Globus pallidus (tissue), 1 donor: ENCODE measurements around the gene SNX33.

Experiments used
- DNase-seq: peaks from one replicate; pipeline ENCODE4 v3.0.0-alpha.2; 2015; ENCODE audit warnings: low spot score

SNX33 gene

DNA sequence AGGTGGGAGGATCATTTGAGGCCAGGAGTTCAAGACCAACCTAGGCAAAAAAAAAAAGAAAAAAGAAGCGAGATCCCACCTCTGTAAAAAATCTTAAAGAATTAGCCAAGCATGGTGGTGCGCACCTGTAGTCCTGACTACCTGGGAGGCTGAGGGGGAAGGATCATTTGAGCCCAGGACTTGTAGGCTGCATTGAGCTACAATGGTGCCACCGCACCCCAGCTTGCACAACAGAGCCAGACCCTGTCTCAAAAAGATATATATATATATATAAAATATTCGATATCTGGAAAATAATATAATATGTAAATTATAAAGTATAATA is 6.6 kb upstream of the SNX33 start:
- no peak for DNase-seq

DNA sequence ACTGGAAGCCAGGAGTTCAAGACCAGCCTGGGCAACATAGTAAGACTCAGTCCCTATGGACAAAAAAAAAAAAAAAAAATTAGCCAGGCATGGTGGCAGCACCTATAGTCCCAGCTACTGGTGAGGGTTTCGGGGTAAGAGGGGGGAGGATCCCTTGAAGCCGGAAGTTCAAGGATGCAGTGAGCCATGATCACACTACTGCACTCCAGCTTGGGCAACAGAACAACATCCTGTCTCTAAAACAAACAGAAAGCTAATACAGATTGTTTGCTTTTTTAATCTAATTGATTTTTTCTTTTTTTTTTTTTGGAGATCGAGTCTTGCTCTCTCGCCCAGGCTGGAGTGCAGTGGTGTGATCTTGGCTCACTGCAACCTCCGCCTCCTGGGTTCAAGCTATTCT is 6.1 kb upstream of the SNX33 start:
- no peak for DNase-seq

DNA sequence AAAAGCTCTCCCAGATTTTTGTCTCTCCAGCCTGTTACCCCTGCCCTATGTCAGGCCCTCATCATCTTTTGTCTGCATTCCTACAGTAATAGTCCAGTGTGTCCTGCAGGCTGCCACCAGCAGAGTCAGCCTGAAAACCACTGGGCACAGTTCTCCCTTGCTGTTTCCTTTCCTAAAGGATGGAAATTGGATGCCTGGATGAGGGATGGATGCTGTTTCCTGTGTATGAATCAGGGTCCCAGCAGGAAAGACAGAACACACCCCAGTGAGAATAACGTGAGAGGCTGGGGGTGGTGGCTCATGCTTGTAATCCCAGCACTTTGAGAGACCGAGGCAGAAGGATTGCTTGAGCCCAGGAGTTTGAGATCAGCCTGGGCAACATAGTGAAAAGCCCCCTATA is 3.3 kb upstream of the SNX33 start:
- no peak for DNase-seq

DNA sequence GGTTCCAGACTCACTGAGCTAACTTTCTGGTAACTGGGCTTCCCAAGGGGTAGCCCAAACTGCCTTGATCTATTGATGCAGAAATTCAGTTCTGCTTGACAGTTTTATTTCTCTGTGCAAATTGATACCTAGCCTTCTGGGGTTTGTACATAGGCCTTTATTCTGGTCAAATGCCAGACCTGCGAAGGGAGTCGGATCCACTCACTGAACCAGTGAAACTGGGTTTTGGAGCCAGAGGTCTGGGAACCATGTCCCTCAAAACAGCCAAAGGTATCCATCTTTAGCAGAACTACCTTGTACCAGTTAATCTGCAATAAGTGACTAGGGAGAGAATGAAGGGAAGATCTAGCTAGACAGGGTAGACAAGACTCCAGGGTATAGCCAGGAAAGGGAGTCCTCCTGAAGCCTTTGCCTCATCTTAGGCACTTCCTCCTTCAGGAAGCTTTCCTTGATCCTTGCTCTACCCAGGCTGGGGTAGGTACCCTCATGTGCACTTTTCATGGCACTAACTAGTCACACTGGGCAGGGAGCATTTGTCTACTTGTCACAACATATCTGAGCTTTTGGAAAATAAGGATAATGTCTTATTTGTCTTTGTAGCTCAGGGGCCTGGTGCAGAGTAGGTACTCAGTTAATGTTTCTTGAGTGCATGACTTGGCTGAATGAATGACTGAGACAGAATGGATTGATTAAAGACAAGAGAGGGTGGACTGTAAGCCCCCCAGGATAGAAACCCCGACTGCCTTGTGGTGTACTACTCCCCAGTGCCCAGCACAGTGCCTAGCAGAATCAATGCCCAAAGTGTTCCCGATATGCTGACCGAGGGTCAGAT is 1.4 kb upstream of the SNX33 start:
- DNase-seq, result no peak

DNA sequence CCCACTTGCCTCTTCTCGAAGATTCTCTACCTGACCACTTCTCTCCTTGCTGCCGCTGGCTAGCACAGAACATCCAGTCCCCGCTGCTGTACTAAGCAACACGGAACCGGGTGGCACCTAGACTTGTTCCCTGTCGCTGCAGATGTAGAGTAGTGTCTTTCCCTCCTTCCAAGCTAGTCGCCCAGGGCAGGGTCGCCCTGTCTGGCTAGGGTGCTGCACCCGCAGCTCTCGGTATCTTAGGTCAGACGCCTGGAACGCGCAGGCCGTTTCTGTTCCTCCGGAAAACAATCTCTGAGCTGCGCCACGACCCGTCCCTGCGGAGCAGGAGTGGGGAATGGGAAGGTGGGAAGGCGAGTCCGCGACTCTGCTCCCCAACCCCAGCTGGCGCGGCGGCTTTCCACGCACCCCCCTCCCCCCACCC is 758 bp upstream of the SNX33 start:
- DNase-seq, result no peak

DNA sequence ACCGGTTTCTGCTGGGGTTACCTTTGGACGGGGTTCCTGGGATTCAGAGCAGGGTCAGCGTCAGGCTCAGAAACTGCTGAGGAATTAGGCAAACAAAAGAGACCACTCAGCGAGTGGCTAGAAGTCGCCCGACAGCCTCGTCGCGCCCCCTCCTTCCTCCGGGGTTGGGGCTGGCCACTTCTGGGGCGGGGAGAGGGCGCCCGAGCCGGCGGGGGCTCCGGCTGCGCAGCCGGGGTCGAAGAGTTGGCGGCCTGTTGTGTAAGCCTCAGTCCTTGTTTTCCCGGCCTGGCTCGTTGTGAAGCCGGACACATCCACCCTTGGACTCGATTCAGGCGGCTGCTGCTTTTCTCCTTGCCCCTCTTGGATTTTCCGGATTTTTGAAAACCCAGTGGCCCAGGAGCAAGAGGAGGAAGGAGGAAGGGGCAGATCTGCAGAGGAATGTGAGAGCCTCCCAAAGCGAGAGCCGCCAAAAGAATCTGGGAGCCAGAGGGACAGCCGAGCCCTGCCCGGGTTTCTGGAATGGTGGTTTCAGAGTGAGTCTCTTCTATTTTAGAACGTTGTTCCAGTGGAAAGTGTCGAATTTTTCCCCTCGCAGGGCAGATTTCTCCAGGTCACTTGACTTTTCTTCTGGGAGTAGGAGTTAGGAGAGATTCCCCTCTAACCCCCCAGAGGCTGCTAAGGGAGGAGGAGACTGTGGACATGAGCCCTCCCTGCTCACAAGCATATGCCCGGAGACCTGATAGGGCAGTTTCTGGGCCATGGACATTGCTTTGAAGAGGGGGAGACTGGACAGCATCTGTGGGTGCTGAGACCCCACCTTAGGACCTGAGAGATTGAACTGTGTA is 666 bp downstream of the SNX33 start:
- DNase-seq, result no peak

DNA sequence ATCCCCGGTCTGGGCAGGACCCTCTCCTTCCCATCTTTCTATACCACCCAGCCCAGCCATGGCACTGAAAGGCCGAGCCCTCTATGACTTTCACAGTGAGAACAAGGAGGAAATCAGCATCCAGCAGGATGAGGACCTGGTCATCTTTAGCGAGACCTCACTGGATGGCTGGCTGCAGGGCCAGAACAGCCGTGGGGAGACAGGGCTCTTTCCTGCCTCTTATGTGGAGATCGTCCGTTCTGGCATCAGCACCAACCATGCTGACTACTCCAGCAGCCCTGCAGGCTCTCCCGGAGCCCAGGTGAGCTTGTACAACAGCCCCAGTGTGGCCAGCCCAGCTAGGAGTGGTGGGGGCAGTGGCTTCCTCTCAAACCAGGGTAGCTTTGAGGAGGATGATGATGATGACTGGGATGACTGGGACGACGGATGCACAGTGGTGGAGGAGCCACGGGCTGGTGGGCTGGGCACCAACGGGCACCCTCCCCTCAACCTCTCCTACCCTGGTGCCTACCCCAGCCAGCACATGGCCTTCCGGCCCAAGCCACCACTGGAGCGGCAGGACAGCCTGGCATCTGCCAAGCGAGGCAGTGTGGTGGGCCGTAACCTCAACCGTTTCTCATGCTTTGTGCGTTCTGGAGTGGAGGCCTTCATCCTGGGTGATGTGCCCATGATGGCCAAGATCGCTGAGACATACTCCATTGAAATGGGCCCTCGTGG is 1.5 kb downstream of the SNX33 start:
- DNase-seq, result no peak

DNA sequence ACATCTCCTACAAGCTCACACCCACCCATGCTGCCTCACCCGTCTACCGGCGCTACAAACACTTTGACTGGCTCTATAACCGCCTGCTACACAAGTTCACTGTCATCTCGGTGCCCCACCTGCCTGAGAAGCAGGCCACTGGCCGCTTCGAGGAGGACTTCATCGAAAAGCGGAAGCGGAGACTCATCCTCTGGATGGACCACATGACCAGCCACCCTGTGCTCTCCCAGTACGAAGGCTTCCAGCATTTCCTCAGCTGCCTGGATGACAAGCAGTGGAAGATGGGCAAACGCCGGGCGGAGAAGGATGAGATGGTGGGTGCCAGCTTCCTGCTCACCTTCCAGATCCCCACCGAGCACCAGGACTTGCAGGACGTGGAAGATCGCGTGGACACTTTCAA is 2.1 kb downstream of the SNX33 start:
- DNase-seq, result no peak

DNA sequence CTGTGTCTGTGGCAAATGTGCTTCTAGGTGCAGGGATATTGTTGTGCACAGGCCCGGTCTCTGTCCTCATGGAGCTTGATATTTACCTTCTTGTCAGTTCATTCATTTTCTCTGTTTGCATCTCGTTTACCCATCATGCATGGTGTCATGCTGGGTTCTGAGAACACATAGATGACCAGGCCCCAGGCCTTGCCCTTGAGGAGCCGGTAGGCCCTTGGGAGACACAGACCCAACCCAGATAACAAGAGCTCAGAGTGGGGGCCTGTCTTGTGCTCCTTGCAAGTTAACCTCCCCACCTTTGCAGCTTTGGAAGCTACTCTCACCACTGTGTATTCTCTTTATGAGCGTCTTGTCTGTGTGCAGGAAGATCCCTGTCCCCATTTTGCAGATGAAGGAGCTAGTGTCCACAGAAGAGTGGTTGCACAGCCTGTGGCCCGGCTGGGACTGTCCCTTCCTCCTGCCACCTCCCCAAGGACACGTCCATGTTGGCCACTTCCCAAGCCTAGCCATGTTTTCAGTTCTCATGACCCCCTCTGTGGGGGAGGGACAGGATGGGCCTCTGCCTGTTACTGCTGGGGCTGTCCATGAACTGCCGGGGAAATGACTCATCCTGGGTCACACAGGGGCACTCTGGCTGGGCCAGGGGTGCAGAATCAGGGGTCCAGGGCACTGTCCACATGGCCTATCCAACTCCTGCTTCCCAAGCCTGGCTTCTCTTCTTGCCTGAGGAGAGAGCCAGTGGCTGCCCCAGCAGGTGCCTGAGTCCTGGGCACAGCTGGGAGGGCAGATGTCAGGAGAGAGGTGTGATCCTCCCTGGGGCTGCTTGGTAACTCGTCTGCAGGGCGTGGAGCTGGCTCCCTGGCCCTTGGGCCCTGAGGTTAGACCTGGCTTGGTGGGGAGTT is 3.4 kb downstream of the SNX33 start:
- DNase-seq, result no peak

DNA sequence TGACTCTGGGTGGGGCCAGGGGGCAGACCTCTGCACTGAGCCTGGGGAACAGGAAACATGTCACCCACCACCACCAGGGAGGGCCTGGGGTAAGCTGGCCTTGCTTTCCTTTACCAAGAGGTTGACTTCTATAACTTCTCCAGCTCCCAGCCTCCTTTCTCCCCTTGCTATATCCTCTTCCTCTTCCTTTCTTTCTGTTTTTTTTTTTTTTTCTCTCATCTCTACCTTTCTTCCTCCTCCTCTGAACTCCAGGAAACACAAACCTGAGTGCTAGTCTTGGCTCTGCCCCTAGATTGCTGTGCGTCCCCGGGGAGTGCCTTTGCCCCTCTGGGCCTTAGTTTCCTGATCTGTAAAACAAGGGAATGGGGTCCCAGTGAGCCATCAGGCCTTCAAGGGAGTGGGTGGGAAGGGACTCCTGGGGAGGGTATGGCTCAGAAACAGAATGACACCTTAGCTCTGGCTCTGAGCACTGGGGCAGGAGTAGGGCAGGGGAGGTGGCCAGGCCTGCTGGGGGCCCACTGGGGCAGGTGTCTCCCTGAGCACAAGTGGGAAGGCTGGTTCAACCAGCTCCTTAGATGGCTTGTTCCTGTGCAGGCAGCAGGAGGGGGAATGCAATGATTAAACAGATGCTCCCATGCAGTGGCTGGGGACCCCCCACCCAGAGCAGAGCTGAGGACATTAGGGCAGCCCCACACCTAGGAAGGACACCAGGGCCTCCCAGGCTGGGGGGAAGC is 4.3 kb downstream of the SNX33 start:
- DNase-seq, result no peak

DNA sequence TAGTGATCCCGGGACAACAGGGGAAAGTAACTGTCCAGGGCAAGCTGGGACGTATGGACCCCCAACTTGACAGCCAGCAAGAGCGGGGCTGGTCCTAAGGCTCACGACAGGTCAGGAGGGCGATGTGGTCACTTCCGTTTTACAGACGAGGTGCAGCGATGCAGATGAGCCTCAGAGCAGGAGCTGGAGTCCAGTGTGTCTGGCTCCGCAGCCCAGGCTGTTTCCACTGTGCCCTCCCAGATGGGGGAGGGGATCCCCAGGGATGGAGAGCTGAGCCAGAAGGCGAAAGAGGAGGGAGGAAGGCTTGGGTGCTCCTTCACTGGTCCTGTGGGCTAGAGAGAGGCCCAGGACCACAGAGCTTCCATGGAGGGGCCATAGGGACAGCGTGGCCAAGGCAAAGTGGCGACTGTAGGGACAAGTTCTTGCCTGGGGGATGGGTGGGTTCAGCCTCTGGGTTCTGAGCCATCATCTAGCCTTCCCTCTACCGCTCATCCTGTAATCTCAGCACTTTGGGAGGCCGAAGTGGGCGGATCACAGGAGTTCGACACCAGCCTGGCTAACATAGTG is 5.7 kb downstream of the SNX33 start:
- DNase-seq, result no peak

DNA sequence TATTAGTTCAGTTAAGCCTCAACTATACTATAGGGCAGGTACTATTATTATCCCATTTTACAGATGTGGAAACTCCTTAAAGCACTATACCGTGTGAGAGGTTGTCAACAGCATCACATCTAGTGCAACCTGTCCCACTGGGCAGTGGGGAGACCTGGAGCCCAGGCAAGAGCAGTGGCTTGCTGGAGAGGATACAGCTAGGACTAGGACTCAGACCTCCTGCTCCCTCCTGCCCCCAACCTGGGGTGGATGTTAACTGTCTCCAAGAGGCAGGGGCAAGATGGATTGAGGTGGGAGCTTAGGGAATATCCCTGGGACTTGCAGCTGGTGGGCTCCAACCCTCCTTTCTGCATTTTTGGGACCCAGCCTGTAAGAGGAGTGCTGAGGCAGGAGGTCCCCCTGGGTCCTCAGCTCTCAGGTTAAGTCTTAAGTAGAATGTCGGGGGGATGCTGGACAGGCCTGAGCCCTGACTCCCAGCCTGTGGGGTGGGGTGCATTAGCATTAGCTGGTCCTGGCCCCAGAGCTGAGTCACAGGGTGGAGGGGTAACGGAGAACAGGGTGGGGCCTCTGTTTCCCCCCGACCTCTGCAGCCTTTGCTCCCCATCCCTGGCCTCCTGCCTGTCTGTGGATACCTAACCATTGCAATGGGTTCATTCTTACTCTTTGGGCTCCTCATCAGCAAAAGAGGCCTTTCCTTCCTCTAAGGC is 6.6 kb downstream of the SNX33 start:
- no peak for DNase-seq

DNA sequence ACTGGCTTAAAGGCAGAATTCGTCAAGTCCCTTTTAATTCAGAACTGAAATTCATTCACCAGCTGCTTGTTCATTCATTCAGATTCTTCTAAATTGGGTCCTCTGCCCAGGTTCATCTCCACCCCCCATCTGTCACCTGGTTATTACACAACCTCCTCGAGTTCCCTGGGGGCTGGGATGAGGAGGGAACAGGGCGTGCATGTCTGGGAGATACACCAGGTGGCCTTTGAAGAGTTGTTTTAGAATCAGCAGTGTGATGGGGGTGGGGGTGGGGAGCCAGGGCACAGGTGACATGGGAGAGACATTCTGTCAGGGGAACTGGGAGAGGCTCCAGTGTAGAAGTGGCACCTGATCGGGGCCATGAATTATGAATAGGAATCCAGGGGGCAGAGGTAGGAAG is 8.2 kb downstream of the SNX33 start:
- no peak for DNase-seq

DNA sequence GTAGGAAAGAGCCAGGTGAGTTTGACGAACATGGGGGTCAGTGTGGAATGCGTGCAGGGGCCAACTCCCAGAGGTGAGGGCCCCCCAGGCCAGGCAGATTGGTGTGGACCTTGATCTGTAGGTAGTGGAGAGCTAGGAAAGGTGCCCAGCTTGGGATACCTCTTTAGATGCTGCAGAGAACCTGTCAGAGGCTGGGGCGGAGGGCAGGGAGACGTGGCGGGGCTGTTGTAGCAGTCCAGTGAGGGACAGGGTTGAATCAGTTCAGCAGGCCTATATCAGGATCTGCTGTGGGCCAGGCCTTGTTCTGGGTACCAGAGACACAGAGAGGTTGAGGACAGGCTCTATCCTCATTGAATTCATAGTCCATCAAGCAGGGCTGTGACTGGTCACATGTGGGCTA is 8.6 kb downstream of the SNX33 start:
- no peak for DNase-seq

DNA sequence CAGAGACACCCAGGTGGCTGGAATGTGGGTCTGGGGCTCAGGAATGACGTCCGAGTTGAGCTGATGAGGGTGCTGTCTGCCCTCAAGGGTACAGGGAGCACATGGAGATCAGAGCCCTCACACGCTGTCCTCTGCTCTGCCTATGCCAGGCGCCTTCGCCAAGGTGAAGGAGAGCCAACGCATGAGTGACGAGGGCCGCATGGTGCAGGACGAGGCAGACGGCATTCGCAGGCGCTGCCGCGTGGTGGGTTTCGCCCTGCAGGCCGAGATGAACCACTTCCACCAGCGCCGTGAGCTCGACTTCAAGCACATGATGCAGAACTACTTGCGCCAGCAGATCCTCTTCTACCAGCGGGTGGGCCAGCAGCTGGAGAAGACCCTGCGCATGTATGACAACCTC is 9.1 kb downstream of the SNX33 start:
- no peak for DNase-seq

DNA sequence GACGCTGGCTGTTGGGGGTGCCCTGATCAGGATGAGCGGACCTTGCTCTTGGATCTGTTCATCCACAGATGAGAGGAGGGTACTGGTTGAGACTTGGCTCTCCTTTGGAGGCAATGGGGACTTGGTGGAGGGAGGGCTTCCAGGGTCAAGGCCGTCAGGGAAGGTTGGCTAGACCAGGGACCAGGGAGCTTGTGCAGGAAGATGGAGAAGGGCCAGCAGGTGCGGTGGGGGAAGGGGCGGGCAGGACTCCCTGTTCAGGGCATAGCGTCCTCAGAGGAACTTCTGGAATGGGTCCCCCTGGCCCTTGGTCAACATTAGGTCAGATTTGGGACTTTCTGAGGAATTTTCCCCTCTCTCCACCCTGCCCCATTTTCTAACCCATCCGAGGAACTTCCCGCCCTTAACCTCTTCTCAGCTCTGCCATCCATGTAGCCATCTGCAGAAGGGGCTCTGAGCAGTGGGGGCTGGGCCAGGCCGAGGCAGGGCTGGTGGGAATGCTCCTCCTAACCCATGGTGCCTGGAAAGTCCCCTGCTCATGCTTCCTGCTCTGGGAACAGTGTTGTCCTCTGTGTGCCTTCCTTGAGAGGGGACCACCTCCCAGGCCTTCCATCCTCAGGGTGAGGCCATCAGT is 11.5 kb downstream of the SNX33 start:
- DNase-seq, result no peak

DNA sequence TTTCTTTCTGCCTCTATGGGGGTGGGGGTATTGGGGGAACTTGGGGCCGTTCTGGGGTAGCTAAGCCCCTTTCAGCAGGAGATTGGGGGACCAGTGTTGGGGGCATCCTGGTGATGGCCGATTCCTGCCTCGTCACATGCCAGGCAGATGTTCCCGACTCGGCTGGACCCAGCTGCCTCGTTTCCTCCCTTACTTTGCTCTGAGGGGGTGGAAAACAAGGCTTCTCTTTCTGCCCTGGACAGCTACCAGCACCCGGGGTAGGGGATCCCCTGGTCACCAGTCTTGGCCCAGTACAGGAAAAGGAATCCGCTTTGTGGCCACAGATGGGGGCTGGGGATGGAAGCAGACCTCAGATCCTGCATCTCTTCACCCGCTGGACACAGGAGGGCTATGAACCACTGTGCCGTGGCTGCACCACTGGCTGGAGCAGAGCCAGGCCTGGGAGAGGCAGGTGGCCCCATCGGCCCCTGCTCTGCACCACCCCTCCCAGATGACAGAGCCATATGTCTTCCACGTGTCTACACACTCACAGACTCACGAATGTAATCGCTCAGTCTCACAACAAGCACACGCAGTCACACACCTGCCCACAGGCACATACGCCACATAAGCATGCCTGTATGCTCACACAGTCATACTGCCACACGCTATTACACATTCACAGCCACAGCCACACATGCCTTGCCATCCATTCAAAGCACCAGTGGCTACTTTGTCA is 12.4 kb downstream of the SNX33 start:
- no peak for DNase-seq

DNA sequence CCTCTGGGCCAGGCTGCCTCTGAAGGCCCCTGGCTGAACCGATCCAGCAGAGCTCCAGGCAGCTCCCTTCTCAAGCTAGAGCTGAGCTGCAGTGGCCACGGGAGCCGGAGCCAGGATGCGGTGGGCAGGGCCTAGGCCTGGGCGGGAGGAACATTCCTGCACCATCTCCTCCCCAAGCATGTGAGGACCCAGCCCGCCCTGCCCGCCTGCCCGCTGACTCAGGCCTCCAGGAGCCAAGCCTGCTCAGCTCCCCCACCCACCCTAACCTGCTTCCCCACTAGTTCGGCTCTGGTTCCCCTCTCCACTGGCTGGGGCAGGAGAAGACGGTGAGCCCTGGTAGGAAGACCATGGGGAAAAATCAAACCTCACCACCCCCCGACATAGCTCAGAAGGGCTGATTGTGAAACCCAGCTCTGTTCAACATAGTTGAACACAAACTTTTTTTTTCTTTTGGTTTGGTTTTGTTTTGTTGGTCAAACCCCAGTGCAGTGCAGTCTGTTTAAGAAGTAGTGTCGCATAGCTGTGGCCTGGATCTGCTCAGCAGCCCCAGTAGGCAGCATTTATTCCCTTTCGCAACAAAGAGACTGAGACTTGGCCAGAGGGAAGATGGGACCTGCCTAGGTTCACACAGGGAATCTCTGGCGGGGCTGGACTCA is 13.5 kb downstream of the SNX33 start:
- DNase-seq, result no peak

DNA sequence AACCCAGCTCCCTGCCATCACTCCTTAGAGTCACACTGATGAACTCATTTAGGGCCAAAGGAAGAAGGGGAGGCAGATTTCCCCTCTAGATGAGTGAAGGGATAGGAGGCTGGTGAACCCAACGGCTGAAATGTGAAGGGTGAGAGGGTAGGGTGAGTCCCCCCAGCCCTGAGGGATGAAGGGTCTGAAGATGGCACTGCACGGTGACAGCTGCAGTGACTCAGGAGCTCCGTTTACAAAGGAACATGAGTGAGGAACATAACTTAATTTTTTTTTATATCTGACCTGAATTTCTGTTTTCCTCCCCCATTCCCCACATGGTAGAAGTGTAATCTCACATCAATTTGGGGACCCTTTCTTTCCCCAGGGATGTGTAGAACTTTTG is 14.0 kb downstream of the SNX33 start:
- DNase-seq, result no peak
